ENCODE measurements around the gene GNAI3. TPM values are rescaled to one million over a fixed set of nuclear protein-coding genes. Genes with fewer than 3 reads are reported as not detected.

GNAI3 gene
- polyA plus RNA-seq, 3 donors = 3.0 to 14.2 (median 10.4) TPM

- Mint-ChIP-seq H3K27me3 (ENCODE audit: low read depth in 3 of 3) (peaks cover 0 to 1% (median 0%) of the 10 kb centered on the region in 3 donors), H3K36me3 (peaks cover 7 to 10% of the 10 kb centered on the region in 2 donors), H3K4me3 (no peak overlapping the region), H3K27ac (no peak overlapping the region), H3K9me3 (no peaks in the 10 kb centered on the region), H3K4me1 (peaks cover 42% of the 10 kb centered on the region)
- Histone ChIP-seq H2AFZ (ENCODE audit: insufficient read depth, low read depth, low read length, poor library complexity, severe bottlenecking) (no peak overlapping the region), H3K4me3 (replicated peaks in 1 of 3; ENCODE audit: low read depth in 2 of 3, low read length in 3 of 3) (no peak overlapping the region), H3K9ac (ENCODE audit: insufficient read depth, low read length, poor library complexity, severe bottlenecking) (no peak overlapping the region), H3K36me3 (replicated peaks in 1 of 2; ENCODE audit: control insufficient read depth in 1 of 2, insufficient read depth in 2 of 2, low read length in 2 of 2) (peaks cover 0 to under 1% of the 10 kb centered on the region in 2 donors), H4K20me1 (ENCODE audit: insufficient read depth, low read length) (peaks cover 97% of the 10 kb centered on the region), H3K4me1 (ENCODE audit: control insufficient read depth in 1 of 2, insufficient read depth in 2 of 2, low read length in 2 of 2) (peaks cover 64 to 73% of the 10 kb centered on the region in 2 donors), H3K79me2 (ENCODE audit: insufficient read depth, low read length) (peaks cover 93% of the 10 kb centered on the region), H3K27ac (ENCODE audit: low read depth in 1 of 2, low read length in 2 of 2) (peak overlapping the region in 1 of 2 donors; percentile 52), H3K27me3 (ENCODE audit: control insufficient read depth in 2 of 2, insufficient read depth in 2 of 2, low read length in 2 of 2) (no peaks in the 10 kb centered on the region), H3K9me3 (replicated peaks in 1 of 2; ENCODE audit: control insufficient read depth in 1 of 2, insufficient read depth in 1 of 2, low read length in 2 of 2) (no peaks in the 10 kb centered on the region), H3K4me2 (replicated peaks; ENCODE audit: extremely low read depth, low read length, poor library complexity, severe bottlenecking) (no peak overlapping the region)
- DNase-seq = no peak
- intact Hi-C loops (cut with micrococcal nuclease) = no loop called here
- 44% methylated on average over 3 of the region's 3 CpGs for WGBS (ENCODE audit: insufficient coverage)
- TF ChIP-seq, protein P1, sequence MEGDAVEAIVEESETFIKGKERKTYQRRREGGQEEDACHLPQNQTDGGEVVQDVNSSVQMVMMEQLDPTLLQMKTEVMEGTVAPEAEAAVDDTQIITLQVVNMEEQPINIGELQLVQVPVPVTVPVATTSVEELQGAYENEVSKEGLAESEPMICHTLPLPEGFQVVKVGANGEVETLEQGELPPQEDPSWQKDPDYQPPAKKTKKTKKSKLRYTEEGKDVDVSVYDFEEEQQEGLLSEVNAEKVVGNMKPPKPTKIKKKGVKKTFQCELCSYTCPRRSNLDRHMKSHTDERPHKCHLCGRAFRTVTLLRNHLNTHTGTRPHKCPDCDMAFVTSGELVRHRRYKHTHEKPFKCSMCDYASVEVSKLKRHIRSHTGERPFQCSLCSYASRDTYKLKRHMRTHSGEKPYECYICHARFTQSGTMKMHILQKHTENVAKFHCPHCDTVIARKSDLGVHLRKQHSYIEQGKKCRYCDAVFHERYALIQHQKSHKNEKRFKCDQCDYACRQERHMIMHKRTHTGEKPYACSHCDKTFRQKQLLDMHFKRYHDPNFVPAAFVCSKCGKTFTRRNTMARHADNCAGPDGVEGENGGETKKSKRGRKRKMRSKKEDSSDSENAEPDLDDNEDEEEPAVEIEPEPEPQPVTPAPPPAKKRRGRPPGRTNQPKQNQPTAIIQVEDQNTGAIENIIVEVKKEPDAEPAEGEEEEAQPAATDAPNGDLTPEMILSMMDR (IDR thresholded peaks at IDR 0.05) = no peak
Measured at GRCh38 chr1:109570414-109570813, 22.0 kb downstream of the GNAI3 start.

DNA sequence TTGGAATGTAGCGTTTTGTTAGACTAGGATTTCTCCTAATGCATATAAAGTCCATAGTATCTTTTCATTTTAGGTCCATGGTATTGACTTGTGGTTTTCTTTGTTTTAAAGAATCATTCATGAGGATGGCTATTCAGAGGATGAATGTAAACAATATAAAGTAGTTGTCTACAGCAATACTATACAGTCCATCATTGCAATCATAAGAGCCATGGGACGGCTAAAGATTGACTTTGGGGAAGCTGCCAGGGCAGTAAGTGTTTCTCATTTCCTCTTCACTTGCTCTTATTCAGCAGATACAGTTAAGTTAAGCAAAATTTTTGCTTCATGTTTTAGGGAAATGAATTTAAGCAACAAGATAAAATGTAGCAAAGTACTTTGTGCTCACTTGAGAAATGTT lies 25.4 kb downstream of the GNAI3 start:
- Histone ChIP-seq H3K27ac (ENCODE audit: low read depth in 1 of 2, low read length in 2 of 2) (peak overlapping the region in 1 of 2 donors; percentile 72), H3K4me3 (replicated peaks in 1 of 3; ENCODE audit: low read depth in 2 of 3, low read length in 3 of 3) (peak overlapping the region in 1 of 3 experiments; percentile 40), H3K79me2 (ENCODE audit: insufficient read depth, low read length) (peaks cover 93% of the 10 kb centered on the region), H3K4me1 (ENCODE audit: control insufficient read depth in 1 of 2, insufficient read depth in 2 of 2, low read length in 2 of 2) (peaks cover 58 to 59% of the 10 kb centered on the region in 2 donors), H4K20me1 (ENCODE audit: insufficient read depth, low read length) (peaks cover 81% of the 10 kb centered on the region), H2AFZ (ENCODE audit: insufficient read depth, low read depth, low read length, poor library complexity, severe bottlenecking) (no peak overlapping the region), H3K36me3 (replicated peaks in 1 of 2; ENCODE audit: control insufficient read depth in 1 of 2, insufficient read depth in 2 of 2, low read length in 2 of 2) (peaks cover 17 to 33% of the 10 kb centered on the region in 2 donors), H3K9me3 (replicated peaks in 1 of 2; ENCODE audit: control insufficient read depth in 1 of 2, insufficient read depth in 1 of 2, low read length in 2 of 2) (no peaks in the 10 kb centered on the region), H3K4me2 (replicated peaks; ENCODE audit: extremely low read depth, low read length, poor library complexity, severe bottlenecking) (peak overlapping the region; percentile 44), H3K27me3 (ENCODE audit: control insufficient read depth in 2 of 2, insufficient read depth in 2 of 2, low read length in 2 of 2) (no peaks in the 10 kb centered on the region), H3K9ac (ENCODE audit: insufficient read depth, low read length, poor library complexity, severe bottlenecking) (no peak overlapping the region)
- H3K27me3 Mint-ChIP-seq (ENCODE audit: low read depth in 3 of 3) = no peaks in the 10 kb centered on the region
- no CpG with 5 or more reads among the region's 2 CpGs for WGBS (ENCODE audit: insufficient coverage)
- peaks cover 31% of the 10 kb centered on the region for H3K4me1 Mint-ChIP-seq
- peak overlapping the region in 6 of 7 donors; percentile 30 to 88 (median 55) for H3K27ac Mint-ChIP-seq
- peak; percentile 58 to 77 (median 63) for DNase-seq
- H3K4me3 Mint-ChIP-seq = peak overlapping the region in 1 of 2 donors; percentile 21
- intact Hi-C loops (cut with micrococcal nuclease) = no loop called here
- peaks cover 0 to 1% (median 0%) of the 10 kb centered on the region in 7 donors for H3K9me3 Mint-ChIP-seq
- TF ChIP-seq, protein P1 (IDR thresholded peaks at IDR 0.05) = no peak
- H3K36me3 Mint-ChIP-seq = peaks cover 25 to 43% of the 10 kb centered on the region in 2 donors
